Spleen (tissue), 11 donors: ENCODE results near the gene SUMF1. TPM values are rescaled to one million over a fixed set of nuclear protein-coding genes. Genes with fewer than 3 reads are reported as not detected.

ENCODE experiments used
- DNase-seq: peaks from one replicate; pipeline ENCODE4 v3.0.0-alpha.2; 2020
- H3K27ac ChIP-seq, 8 donors: fragments of 200-600 bp; sonication (generic) in 7 of 8; 1 replicate in 4 of 8; 2 replicates in 4 of 8; pipeline versions ENCODE4 v1.5.0 to v1.8.0; 2016 to 2021; ENCODE audit warnings: inconsistent platforms in 4 of 8, mild to moderate bottlenecking in 4 of 8, moderate library complexity in 1 of 8
- H3K27me3 ChIP-seq, 7 donors: fragments of 200-600 bp; sonication (generic) in 6 of 7; replicated peaks in 1 of 7; 1 replicate in 4 of 7; 2 replicates in 3 of 7; pipeline versions ENCODE4 v1.5.0 to v1.8.0; 2016 to 2021; ENCODE audit warnings: inconsistent platforms in 3 of 7, mild to moderate bottlenecking in 1 of 7
- H3K36me3 ChIP-seq, 6 donors: fragments of 200-600 bp; sonication (generic) in 5 of 6; 1 replicate in 4 of 6; 2 replicates in 2 of 6; pipeline versions ENCODE4 v1.5.0 to v1.8.0; 2016 to 2021; ENCODE audit warnings: inconsistent platforms in 2 of 6
- H3K4me1 ChIP-seq, 6 donors: fragments of 200-600 bp; sonication (generic) in 5 of 6; 1 replicate in 3 of 6; 2 replicates in 3 of 6; pipeline versions ENCODE4 v1.5.0 to v1.8.0; 2016 to 2021; ENCODE audit warnings: inconsistent platforms in 3 of 6
- H3K4me3 ChIP-seq, 8 donors: fragments of 200-600 bp; sonication (generic) in 7 of 8; 1 replicate in 4 of 8; 2 replicates in 4 of 8; pipeline versions ENCODE4 v1.5.0 to v1.8.0; 2016 to 2021; ENCODE audit warnings: inconsistent platforms in 4 of 8, mild to moderate bottlenecking in 4 of 8, moderate library complexity in 2 of 8
- H3K9me3 ChIP-seq, 8 donors: fragments of 200-600 bp; sonication (generic) in 7 of 8; 1 replicate in 4 of 8; 2 replicates in 4 of 8; pipeline versions ENCODE4 v1.5.0 to v1.8.0; 2016 to 2021; ENCODE audit warnings: inconsistent platforms in 4 of 8
- POLR2A ChIP-seq, 3 donors: fragments of 450-650 bp; IDR thresholded peaks; one replicate each; pipeline ENCODE4 v1.5.1; 2017; ENCODE audit warnings: antibody characterized with exemption in 3 of 3, mild to moderate bottlenecking in 1 of 3
- POLR2AphosphoS5 ChIP-seq, 3 donors: sonication (generic); formaldehyde crosslinking; IDR thresholded peaks; one replicate each; pipeline ENCODE4 v1.5.1; 2017; ENCODE audit warnings: antibody characterized with exemption in 3 of 3
- WGBS, 5 donors: extraction: QIAGEN DNeasy Blood & Tissue Kit in 3 of 5; methylation state at CpG; one replicate each; pipeline versions ENCODE4 v1.1.5 to v1.1.7; 2013 to 2018; 5-methylcytosine and 5-hydroxymethylcytosine counted together
- intact Hi-C: fragments of 100-400 bp; cut with DNase I; formaldehyde crosslinking; loops from one replicate; pipeline ENCODE4 v1.15.0; 2023; ENCODE audit warnings: low total_unique reads
- polyA plus RNA-seq, 3 donors: library from polyadenylated mRNA; stranded (reverse); fragments of 200-250 nt; gene quantifications; one replicate each; pipeline ENCODE4 v1.2.1, GENCODE V29; 2013
- total RNA-seq, 7 donors: library from RNA; depleted of rRNA in 3 of 7; stranded (reverse); fragments of >200 nt in 3 of 7; fragmentation: NEBNext Ultra II Directional in 4 of 7; extraction: Animal tissue kit (Norgen Biotek cat#: 25700) in 4 of 7; gene quantifications; one replicate each; pipeline versions ENCODE4 v1.1.0 to v1.2.1, GENCODE V29; 2016 to 2021
- TF ChIP-seq, protein P1 (sequence below), 11 experiments: fragments of 200-600 bp in 7 of 11; fragments of 450-650 bp in 4 of 11; sonication (generic) in 4 of 11; IDR thresholded peaks in 8 of 11; conservative IDR thresholded peaks in 3 of 11; 1 replicate in 7 of 11; 2 replicates in 4 of 11; pipeline versions ENCODE4 v1.4.0 to v1.8.0; 2016 to 2021; ENCODE audit warnings: antibody characterized with exemption in 11 of 11, inconsistent platforms in 4 of 11, mild to moderate bottlenecking in 1 of 11
- donor health status: healthy with polysubstance abuse.
- donor health status: DM: no; HTN: no; CAD: no; lungs with moderate emphysema.
- donor health status: DM: no; HTN: no; CAD: no.
- donor health status: Bipolar disorder and iron deficiency.
- donor health status: healthy.
- donor health status: DM: no; HTN: no; CAD: no.
- donor health status: DM: yes; HTN: yes; CAD: no.

SUMF1 gene
- total and polyA plus RNA-seq, 10 donors = 6.3 to 53.0 (median 33.9) TPM

DNA sequence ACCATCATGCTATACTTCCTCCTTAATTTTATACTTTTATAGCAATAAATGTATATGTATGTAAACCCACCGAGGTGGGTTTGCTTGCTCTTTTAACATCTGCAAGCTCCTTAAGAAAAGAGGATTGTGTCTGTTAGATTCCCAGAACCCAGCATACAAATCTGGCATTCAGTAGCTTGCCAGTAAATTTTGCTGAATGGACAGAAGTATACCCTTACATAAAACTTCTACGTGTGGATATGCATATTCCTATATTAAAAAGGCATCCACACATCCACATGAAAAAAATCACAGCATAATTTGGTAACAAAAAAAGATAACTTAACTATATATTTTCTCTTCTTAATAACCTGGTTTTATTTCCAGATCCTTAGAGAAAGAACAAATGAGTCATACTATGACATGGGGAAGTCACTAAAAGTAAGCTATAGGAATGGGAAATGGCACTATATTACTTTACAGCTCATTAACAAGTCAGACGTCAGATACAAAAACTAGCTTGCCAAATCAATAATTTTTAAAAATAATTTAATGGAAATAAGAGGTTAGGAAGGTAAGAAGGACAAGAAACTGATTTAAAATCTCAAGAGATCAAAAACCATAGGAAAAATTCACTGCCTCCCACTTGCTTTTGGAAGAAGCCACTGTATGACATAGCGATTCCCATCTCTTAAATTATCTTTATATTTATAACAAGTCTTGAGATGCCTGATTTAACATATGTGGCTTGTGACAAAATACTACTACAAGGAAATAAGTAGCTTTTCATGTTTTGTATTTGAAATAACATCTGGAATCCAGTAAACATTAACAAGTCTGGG lies 68.7 kb downstream of the SUMF1 start:
- intact Hi-C loops = no loop called here
- Histone ChIP-seq H3K36me3 (peaks cover 0 to 72% (median 6%) of the 10 kb centered on the region in 6 donors), H3K4me3 (no peak overlapping the region), H3K27me3 (no peaks in the 10 kb centered on the region), H3K27ac (no peak overlapping the region), H3K4me1 (peaks cover 0 to 3% (median 0%) of the 10 kb centered on the region in 6 donors), H3K9me3 (no peaks in the 10 kb centered on the region)
- TF ChIP-seq POLR2AphosphoS5 (IDR thresholded peaks at IDR 0.05) = no peak
- no peak for TF ChIP-seq POLR2A (IDR thresholded peaks at IDR 0.05)
- TF ChIP-seq, protein P1, sequence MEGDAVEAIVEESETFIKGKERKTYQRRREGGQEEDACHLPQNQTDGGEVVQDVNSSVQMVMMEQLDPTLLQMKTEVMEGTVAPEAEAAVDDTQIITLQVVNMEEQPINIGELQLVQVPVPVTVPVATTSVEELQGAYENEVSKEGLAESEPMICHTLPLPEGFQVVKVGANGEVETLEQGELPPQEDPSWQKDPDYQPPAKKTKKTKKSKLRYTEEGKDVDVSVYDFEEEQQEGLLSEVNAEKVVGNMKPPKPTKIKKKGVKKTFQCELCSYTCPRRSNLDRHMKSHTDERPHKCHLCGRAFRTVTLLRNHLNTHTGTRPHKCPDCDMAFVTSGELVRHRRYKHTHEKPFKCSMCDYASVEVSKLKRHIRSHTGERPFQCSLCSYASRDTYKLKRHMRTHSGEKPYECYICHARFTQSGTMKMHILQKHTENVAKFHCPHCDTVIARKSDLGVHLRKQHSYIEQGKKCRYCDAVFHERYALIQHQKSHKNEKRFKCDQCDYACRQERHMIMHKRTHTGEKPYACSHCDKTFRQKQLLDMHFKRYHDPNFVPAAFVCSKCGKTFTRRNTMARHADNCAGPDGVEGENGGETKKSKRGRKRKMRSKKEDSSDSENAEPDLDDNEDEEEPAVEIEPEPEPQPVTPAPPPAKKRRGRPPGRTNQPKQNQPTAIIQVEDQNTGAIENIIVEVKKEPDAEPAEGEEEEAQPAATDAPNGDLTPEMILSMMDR (IDR thresholded peaks at IDR 0.05 in 8 of 11, conservative IDR thresholded peaks at IDR 0.05 in 3 of 11) = no peak
- DNase-seq = no peak
- 82 to 93% (median 90%) methylated on average over 4 of the region's 4 CpGs for WGBS, 5 donors

DNA sequence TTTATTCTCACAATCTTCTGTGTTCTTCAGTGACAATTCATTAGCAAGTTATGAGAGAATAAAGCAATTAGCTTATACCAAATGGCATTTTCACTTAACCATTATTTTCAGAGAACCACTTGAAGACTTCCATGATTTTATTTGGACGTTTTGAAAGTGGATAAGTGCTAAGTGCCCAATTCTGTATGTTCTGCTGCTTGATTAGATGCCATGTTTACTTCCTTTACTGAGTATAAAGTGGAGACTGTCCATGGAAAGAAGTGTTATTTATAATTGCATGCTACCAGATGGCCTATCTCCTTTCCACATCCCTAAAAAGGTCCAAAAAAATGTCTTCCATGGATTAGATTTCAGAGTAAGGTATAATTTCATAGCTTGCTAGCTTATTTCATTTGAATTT lies 69.6 kb downstream of the SUMF1 start:
- WGBS, 5 donors = 63 to 88% (median 78%) methylated on average over 1 of the region's 1 CpG
- intact Hi-C loops = no loop called here
- peaks cover 0 to 3% (median 0%) of the 10 kb centered on the region in 6 donors for H3K4me1 ChIP-seq
- no peak for TF ChIP-seq POLR2AphosphoS5 (IDR thresholded peaks at IDR 0.05)
- no peak for TF ChIP-seq POLR2A (IDR thresholded peaks at IDR 0.05)
- TF ChIP-seq, protein P1 (IDR thresholded peaks at IDR 0.05 in 8 of 11, conservative IDR thresholded peaks at IDR 0.05 in 3 of 11) = no peak
- no peak overlapping the region for H3K4me3 ChIP-seq
- no peak for DNase-seq
- no peak overlapping the region for H3K27ac ChIP-seq
- H3K27me3 ChIP-seq = no peaks in the 10 kb centered on the region
- no peaks in the 10 kb centered on the region for H3K9me3 ChIP-seq
- peaks cover 0 to 72% (median 4%) of the 10 kb centered on the region in 6 donors for H3K36me3 ChIP-seq

DNA sequence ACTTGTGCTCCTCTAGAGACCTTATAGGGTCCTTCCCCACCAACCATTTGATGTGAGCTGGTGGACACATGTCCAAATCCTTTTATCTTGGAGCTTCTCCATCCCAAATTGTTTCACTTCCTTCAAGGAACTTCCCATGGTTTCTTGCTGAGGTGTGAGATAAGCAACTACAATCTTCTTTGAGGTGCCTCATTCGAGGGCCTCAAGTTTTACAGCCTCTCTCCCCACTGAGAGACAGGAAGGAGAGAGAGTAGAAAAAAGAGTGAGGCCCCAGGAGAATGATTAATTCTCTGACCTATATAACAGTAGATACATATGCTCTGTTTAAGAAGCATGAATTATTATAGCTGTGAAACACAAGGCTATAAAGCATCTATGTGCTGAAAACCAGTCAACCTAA lies 70.5 kb downstream of the SUMF1 start:
- Histone ChIP-seq H3K27ac (no peak overlapping the region), H3K27me3 (no peaks in the 10 kb centered on the region), H3K4me3 (no peak overlapping the region), H3K9me3 (peaks cover 0 to 4% (median 2%) of the 10 kb centered on the region in 8 donors), H3K36me3 (peaks cover 0 to 70% (median 4%) of the 10 kb centered on the region in 6 donors), H3K4me1 (peaks cover 0 to 3% (median 0%) of the 10 kb centered on the region in 6 donors)
- intact Hi-C loops = no loop called here
- TF ChIP-seq POLR2A (IDR thresholded peaks at IDR 0.05) (no peak), POLR2AphosphoS5 (IDR thresholded peaks at IDR 0.05) (no peak)
- TF ChIP-seq, protein P1 (IDR thresholded peaks at IDR 0.05 in 8 of 11, conservative IDR thresholded peaks at IDR 0.05 in 3 of 11) = no peak
- DNase-seq = no peak
- WGBS, 5 donors = 32 to 45% (median 35%) methylated on average over 1 of the region's 1 CpG

DNA sequence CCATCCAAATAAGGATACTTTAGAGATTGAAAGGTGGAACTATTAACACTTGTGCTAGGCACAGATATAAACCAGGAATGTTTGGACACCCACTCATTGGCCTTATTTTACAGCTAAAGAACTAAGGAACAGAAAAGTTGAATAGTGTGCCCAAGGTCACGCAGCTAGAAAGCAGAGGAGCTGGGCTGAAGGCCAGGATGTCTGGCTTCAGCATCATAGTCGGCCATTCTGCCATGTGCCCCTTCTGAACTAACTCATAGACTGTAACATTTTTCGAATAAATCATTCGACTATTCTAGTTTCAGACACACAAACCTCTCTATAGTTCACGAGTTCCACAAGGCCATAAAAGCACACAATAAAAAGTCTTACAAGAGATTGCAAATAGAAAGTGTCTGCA lies 71.1 kb downstream of the SUMF1 start:
- H3K4me1 ChIP-seq = peaks cover 0 to 3% (median 0%) of the 10 kb centered on the region in 6 donors
- 91 to 97% (median 93%) methylated on average over 5 of the region's 5 CpGs for WGBS, 5 donors
- no peak for DNase-seq
- intact Hi-C loops = no loop called here
- peaks cover 0 to 67% (median 6%) of the 10 kb centered on the region in 6 donors for H3K36me3 ChIP-seq
- TF ChIP-seq, protein P1 (IDR thresholded peaks at IDR 0.05 in 8 of 11, conservative IDR thresholded peaks at IDR 0.05 in 3 of 11) = no peak
- TF ChIP-seq POLR2AphosphoS5 (IDR thresholded peaks at IDR 0.05) (no peak), POLR2A (IDR thresholded peaks at IDR 0.05) (no peak)
- no peaks in the 10 kb centered on the region for H3K27me3 ChIP-seq
- H3K4me3 ChIP-seq = no peak overlapping the region
- peaks cover 0 to 10% (median 8%) of the 10 kb centered on the region in 8 donors for H3K9me3 ChIP-seq
- no peak overlapping the region for H3K27ac ChIP-seq
